ENCODE data around the gene SPNS1. TPM values are rescaled to one million over a fixed set of nuclear protein-coding genes. Genes with fewer than 3 reads are reported as not detected.
"Not testable (repeated sequence)": the region's sequence is repeated elsewhere in the genome, so short reads cannot be mapped to it uniquely, and the experiment has no call there.

Gene SPNS1
- total RNA-seq, 1 donor from 2014 or later: 77.5 TPM

- Histone ChIP-seq H3K27ac (no peak overlapping the region), H3K36me3 (no peaks in the 10 kb centered on the region), H3K4me3 (peak overlapping the region; percentile 39), H3K9me3 (no peaks in the 10 kb centered on the region), H3K4me1 (peaks cover 7% of the 10 kb centered on the region), H3K27me3 (ENCODE audit: low read depth) (no peaks in the 10 kb centered on the region)
- TF ChIP-seq, protein P1, sequence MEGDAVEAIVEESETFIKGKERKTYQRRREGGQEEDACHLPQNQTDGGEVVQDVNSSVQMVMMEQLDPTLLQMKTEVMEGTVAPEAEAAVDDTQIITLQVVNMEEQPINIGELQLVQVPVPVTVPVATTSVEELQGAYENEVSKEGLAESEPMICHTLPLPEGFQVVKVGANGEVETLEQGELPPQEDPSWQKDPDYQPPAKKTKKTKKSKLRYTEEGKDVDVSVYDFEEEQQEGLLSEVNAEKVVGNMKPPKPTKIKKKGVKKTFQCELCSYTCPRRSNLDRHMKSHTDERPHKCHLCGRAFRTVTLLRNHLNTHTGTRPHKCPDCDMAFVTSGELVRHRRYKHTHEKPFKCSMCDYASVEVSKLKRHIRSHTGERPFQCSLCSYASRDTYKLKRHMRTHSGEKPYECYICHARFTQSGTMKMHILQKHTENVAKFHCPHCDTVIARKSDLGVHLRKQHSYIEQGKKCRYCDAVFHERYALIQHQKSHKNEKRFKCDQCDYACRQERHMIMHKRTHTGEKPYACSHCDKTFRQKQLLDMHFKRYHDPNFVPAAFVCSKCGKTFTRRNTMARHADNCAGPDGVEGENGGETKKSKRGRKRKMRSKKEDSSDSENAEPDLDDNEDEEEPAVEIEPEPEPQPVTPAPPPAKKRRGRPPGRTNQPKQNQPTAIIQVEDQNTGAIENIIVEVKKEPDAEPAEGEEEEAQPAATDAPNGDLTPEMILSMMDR (IDR thresholded peaks at IDR 0.05): no peak
- DNase-seq (peak; percentile 90), ATAC-seq (peak; percentile 98)
- intact Hi-C loops (cut with DNase I): no loop called here
These were observed 38.4 kb upstream of the SPNS1 start for GRCh38 chr16:28935924-28936783.

DNA sequence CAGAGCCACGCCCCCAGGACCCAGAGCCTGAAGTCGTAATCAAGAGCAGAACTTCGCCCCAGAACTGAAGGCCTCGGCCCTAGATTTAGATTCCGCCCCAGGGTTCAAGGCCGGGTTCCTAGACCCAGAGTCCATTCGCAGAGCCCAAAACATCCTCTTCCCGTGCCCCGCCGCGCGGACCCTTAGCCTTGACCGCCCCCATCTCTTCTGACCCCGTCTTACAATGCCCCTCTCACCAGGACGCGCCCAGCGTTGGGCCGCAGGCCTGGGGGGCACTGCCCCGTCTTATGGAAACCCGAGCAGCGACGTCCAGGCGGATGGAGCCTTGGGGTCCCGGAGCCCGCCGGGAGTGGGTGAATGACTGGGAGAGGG is 37.8 kb upstream of the SPNS1 start:
- Histone ChIP-seq H3K27ac (no peak overlapping the region), H3K9me3 (no peaks in the 10 kb centered on the region), H3K36me3 (no peaks in the 10 kb centered on the region), H3K4me1 (peaks cover 7% of the 10 kb centered on the region), H3K27me3 (ENCODE audit: low read depth) (no peaks in the 10 kb centered on the region), H3K4me3 (peak overlapping the region; percentile 39)
- DNase-seq (peak; percentile 49), ATAC-seq (no peak)
- TF ChIP-seq, protein P1 (IDR thresholded peaks at IDR 0.05): no peak
- intact Hi-C loops (cut with DNase I): no loop called here

DNA sequence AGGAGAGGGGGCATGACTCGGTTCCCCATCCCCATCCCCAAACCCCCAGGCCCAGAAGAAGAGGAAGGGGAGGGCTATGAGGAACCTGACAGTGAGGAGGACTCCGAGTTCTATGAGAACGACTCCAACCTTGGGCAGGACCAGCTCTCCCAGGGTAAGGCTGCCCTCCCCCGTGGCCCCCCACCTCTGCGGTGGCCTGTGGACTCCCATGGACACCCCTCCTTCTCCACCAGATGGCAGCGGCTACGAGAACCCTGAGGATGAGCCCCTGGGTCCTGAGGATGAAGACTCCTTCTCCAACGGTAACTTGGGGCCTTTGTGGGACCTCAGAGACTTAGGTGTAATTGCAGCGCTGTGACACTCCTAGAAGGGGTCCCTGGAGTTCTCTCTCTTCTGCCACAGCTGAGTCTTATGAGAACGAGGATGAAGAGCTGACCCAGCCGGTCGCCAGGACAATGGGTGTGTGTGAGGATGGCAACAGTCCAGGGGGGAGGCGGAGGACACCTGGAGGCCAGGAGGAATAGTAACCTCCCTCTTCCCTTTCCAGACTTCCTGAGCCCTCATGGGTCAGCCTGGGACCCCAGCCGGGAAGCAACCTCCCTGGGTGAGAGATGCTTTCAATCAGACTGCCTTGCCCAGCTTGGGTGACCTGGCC is 37.2 kb upstream of the SPNS1 start:
- H3K27me3 ChIP-seq (ENCODE audit: low read depth): no peaks in the 10 kb centered on the region
- ATAC-seq: peak in 1 of 2 donors; percentile 2
- intact Hi-C loops (cut with DNase I): no loop called here

DNA sequence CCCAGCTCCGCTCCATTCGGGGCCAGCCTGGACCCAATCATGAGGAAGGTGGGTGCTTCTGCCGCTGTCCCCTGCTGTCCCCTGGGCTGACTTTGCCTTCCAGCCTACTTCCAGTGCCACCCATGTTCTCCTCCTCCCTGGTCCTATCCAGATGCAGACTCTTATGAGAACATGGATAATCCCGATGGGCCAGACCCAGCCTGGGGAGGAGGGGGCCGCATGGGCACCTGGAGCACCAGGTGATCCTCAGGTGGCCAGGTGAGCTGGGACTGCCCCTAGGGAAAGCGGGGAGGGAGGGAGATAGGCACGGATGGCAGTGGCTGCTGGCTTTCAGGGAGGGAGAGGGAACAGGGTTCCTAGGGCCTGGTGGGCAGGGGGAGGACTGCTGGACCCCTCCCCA is 35.9 kb upstream of the SPNS1 start:
- intact Hi-C loops (cut with DNase I): no loop called here
- H3K9me3 ChIP-seq: no peaks in the 10 kb centered on the region
- no peak overlapping the region for H3K27ac ChIP-seq
- H3K27me3 ChIP-seq (ENCODE audit: low read depth): no peaks in the 10 kb centered on the region
- no peaks in the 10 kb centered on the region for H3K36me3 ChIP-seq
- no peak for DNase-seq
- no peak overlapping the region for H3K4me3 ChIP-seq
- no peak for ATAC-seq
- peaks cover 7% of the 10 kb centered on the region for H3K4me1 ChIP-seq
- TF ChIP-seq, protein P1 (IDR thresholded peaks at IDR 0.05): no peak

More for the DNA sequence above, 37.2 kb upstream of the SPNS1 start:
- TF ChIP-seq, protein P1 (IDR thresholded peaks at IDR 0.05): no peak
- no peak overlapping the region for H3K4me3 ChIP-seq
- H3K36me3 ChIP-seq: no peaks in the 10 kb centered on the region
- peaks cover 7% of the 10 kb centered on the region for H3K4me1 ChIP-seq
- H3K27ac ChIP-seq: no peak overlapping the region
- H3K9me3 ChIP-seq: no peaks in the 10 kb centered on the region
- DNase-seq: no peak

DNA sequence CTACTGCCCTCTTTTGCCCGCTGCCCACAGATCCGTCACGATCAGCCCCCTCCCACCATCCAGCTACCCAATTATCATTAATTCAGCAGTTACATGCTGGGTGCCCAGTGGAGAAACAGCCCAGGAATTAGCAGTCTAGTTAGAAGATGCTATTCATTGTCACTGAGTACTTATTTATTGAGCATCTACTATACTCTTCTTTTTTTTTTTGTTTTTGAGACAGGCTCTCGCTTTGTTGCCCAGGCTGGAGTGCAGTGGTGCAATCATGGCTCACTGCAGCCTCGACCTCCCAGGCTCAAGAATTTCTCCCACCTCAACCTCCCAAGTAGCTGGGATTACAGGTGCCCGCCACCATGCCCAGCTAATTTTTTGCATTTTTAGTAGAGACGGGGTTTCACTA is 34.8 kb upstream of the SPNS1 start:
- H3K4me1 ChIP-seq; H3K4me3 ChIP-seq; H3K27me3 ChIP-seq (ENCODE audit: low read depth); H3K36me3 ChIP-seq; DNase-seq; ATAC-seq; intact Hi-C loops (cut with DNase I); H3K27ac ChIP-seq; H3K9me3 ChIP-seq: not testable (repeated sequence)

DNA sequence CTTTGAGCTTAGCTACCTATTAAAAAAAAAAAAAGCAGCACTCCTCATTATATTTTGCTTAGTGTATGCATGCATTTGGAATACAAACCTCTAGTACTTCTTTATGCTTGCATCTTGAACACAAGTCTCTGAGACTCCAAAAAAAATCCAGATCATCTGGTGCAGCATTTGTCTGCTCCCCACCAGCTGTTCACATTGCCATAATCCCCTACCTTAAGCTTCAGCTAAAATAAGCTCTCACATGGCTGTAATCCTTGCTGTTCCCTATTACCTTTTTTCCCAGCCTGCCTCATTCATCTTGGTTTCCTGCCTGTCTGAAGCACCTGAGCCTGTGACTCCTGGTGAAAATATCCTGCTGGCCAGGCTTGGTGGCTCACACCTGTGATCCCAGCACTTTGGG is 31.3 kb upstream of the SPNS1 start:
- no peak for DNase-seq

More for the DNA sequence above, 31.3 kb upstream of the SPNS1 start:
- ATAC-seq: no peak
- H3K36me3 ChIP-seq: no peaks in the 10 kb centered on the region
- H3K27ac ChIP-seq: no peak overlapping the region
- H3K27me3 ChIP-seq (ENCODE audit: low read depth): no peaks in the 10 kb centered on the region
- TF ChIP-seq, protein P1 (IDR thresholded peaks at IDR 0.05): no peak
- H3K9me3 ChIP-seq: no peaks in the 10 kb centered on the region
- intact Hi-C loops (cut with DNase I): no loop called here
- H3K4me3 ChIP-seq: no peak overlapping the region
- peaks cover 10% of the 10 kb centered on the region for H3K4me1 ChIP-seq

Measured in lower lobe of right lung (tissue), 2 donors.